Kasumi-1 (cell line): ENCODE results near the gene SPATA7.

Experiments used
- DNase-seq, 2 experiments: peaks; one replicate each; lab custom pipeline; 2025; lab: John Stamatoyannopoulos, UW

The SPATA7 gene

GRCh38 chr14:88420187-88420586 lies 34.7 kb downstream of the SPATA7 start:
- no peak for DNase-seq

GRCh38 chr14:88421286-88421685 lies 35.8 kb downstream of the SPATA7 start:
- no peak for DNase-seq

GRCh38 chr14:88422047-88422446 lies 36.6 kb downstream of the SPATA7 start:
- no peak for DNase-seq

GRCh38 chr14:88422919-88423650 lies 37.6 kb downstream of the SPATA7 start:
- DNase-seq: no peak

GRCh38 chr14:88424573-88424972 lies 39.1 kb downstream of the SPATA7 start:
- DNase-seq: no peak

- no peak for DNase-seq
Measured at GRCh38 chr14:88426271-88426670, 40.8 kb downstream of the SPATA7 start.

GRCh38 chr14:88430976-88431375 lies 45.5 kb downstream of the SPATA7 start:
- DNase-seq: peak; percentile 33 to 40

GRCh38 chr14:88437658-88438057 lies 52.2 kb downstream of the SPATA7 start:
- no peak for DNase-seq

- DNase-seq: no peak
Measured at GRCh38 chr14:88439088-88439487, 53.6 kb downstream of the SPATA7 start.

- DNase-seq: no peak
Measured at GRCh38 chr14:88452231-88452630, 66.8 kb downstream of the SPATA7 start.

GRCh38 chr14:88454886-88455285 lies 69.4 kb downstream of the SPATA7 start:
- DNase-seq: no peak

- DNase-seq: peak; percentile 33 to 46
Measured at GRCh38 chr14:88463318-88463717, 77.9 kb downstream of the SPATA7 start.

- DNase-seq: no peak
Measured at GRCh38 chr14:88468406-88468805, 82.9 kb downstream of the SPATA7 start.

GRCh38 chr14:88470542-88471440 lies 85.3 kb downstream of the SPATA7 start:
- DNase-seq: no peak

GRCh38 chr14:88473791-88474190 lies 88.3 kb downstream of the SPATA7 start:
- no peak for DNase-seq

GRCh38 chr14:88476214-88476774 lies 90.8 kb downstream of the SPATA7 start:
- no peak for DNase-seq

- no peak for DNase-seq
Measured at GRCh38 chr14:88476825-88477224, 91.4 kb downstream of the SPATA7 start.

- no peak for DNase-seq
Measured at GRCh38 chr14:88477513-88478250, 92.2 kb downstream of the SPATA7 start.

GRCh38 chr14:88478931-88479330 lies 93.5 kb downstream of the SPATA7 start:
- DNase-seq: no peak

GRCh38 chr14:88479574-88479987 lies 94.1 kb downstream of the SPATA7 start:
- no peak for DNase-seq

- no peak for DNase-seq
Measured at GRCh38 chr14:88481059-88481458, 95.6 kb downstream of the SPATA7 start.

GRCh38 chr14:88481794-88482193 lies 96.3 kb downstream of the SPATA7 start:
- no peak for DNase-seq
